GM04503 (cell line): ENCODE measurements around the gene DLG2.

Experiments
- DNase-seq: peaks from one replicate; pipeline ENCODE4 v3.0.0-alpha.2; 2012; ENCODE audit warnings: low read depth

Gene DLG2

DNA sequence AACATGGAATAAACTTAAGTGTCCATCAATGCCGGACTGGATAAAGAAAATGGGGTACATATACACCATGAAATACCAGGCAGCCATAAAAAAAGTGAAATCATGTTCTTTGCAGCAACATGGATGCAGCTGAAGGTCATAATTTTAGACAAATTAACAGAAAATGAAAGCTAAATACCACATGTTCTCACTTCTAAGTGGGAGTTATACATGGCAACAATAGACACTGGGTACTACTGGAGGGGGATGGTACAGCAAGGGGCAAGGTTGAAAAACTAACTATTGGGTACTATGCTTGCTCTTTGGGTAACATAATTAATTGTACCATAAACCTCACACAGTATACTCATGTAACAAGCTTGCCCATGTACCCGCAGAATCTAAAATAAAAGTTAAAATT is 851.6 kb downstream of the DLG2 start:
- no peak for DNase-seq

DNA sequence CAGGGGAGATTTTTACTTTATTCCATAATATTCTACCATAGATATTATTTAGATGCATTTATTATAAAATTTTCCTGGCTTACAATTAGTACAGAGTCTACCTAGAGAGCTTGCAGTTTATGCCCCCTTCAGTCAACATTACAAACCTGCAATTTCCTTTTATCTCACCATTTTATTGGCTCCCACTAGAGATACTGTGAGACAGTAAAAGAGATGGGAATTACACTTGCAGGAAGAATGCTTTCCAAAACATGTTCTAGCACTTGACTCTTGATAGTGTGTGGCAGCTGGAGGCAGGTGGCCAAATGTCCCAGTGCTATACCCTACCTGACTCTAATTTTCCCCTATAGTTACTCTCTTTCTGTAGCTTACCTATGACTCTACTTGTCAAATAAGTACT is 863.2 kb downstream of the DLG2 start:
- no peak for DNase-seq

DNA sequence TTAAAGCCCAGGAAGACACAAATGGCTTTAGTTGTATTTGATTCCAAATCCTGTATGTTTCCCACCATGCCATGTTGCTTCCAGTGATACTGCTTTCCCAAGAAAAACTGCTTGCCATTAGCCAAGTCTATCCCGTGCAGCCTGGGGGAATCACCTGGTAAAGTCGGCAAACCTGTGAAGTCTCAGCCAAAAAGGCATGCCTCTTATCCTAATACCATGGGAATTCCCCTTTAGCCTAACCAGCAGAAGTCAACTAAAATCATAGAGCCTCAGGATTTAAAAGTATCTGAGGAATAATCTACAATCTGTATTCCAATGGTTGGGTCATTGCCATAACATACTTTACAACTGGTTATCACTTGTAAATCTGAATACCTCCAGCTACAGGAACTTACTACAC is 869.4 kb downstream of the DLG2 start:
- no peak for DNase-seq

DNA sequence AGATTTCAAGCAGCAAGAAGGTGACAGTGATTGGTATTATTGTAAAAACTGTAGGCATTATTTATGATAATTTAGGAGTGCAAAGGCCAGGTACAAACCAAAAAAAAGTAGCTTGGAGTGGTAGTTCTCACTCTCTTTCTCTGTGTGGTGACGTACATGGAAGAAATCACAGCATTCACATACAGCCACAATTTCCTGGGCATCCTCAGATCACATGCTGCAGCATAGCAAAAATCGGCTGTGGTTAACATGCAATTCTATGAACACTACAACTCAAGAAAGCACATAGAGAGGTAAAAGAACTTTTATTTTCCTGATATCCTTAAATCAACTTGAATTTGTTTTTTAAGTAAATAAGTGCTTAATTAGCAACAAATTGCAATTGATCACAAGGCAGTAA is 875.8 kb downstream of the DLG2 start:
- no peak for DNase-seq

DNA sequence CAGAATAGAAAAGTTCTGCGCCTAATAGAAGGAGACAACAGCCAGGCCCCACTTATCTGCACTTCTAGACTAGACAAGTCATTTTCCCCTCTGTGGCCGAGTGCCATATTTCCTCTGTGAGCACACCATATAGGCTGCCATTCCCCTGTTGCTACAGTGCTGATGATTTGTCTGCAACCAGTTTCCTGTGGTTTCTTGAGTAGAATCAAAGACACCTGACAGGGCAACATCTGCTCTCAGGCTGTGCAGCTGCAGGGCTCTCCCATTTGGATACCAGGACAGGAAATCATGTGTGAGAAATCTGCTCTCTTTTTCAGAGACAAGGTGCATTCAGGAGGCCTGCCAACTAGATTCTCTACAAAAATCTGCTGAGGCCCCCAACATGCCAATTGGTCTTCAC is 879.3 kb downstream of the DLG2 start:
- no peak for DNase-seq

DNA sequence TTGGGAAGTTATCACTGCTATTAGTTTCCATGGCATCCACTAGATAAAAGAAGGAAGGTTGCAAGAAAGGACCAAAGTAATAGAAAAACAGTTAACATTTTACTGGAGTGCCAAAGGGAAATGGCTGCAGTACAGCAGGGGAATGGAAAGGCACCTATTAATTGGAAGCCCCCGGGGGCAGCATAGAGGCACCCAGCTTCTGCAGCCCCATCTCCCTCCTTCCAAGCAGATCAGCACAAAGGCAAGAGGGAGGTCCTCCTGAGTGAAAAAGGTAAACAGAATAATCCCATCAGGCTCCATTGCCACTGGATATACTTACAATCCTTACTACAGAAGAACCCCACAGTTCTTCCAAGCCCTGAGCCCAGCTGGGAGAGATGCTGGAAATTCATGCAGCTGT is 887.1 kb downstream of the DLG2 start:
- DNase-seq, result no peak

DNA sequence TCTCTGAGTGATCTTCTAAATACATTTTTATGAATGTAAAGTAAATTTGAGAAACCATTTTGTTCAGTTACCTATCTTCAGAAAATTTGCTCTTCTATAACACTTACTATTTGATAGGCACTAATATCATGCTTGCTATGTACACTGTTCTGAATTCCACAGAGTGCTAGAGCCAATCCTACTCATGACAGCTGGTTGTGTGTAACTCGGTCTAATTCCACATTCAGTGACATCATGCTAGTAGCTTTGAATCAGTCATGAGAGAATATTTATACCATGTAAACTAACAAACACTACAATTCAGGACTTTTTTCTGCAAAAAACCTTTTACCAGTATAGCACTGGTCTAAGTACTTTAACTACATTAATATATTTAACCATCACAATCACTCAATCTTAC is 902.9 kb downstream of the DLG2 start:
- DNase-seq, result no peak

DNA sequence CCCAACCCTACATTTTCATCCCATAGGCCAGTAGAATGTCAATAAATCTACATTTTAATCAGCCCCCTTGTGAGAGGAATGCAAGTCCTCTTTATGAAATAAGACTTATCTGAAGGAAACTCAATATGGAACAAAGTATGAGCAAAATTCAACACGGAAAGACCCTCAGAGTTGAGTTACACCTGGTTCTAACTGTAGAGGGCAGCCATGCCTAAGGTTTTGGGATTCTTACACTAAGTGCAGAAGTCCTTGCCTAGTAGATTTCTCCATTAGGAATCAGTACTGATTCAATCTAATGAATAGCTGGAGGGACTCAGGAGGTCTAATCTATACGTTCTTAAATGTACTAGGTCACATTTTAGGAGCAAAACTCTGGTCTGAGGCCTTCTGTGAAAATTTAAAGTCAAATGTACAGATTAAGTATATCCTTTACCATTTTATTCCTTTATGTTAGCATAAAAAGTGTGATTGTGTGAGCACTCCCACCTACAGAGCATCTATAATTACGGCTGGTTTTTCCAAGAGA is 904.5 kb downstream of the DLG2 start:
- no peak for DNase-seq

DNA sequence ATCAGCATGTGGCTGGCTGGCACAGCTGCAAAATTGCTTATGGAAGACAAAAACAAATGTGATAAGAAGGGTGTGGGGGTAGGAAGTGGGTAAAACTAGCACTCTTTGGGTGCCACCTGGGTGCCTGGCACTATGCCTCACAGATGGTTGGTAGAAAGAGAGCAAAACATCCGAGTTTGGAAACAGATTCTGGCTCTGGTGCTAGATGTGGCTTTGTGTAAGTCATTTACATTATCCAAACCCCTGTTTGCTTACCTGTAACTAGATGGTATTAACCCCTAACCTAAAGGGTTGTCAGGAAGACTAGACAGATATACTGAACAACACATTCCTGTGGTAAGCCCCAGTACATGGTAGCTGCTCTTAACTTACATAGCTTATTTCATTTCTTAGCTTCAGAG is 905.6 kb downstream of the DLG2 start:
- no peak for DNase-seq

DNA sequence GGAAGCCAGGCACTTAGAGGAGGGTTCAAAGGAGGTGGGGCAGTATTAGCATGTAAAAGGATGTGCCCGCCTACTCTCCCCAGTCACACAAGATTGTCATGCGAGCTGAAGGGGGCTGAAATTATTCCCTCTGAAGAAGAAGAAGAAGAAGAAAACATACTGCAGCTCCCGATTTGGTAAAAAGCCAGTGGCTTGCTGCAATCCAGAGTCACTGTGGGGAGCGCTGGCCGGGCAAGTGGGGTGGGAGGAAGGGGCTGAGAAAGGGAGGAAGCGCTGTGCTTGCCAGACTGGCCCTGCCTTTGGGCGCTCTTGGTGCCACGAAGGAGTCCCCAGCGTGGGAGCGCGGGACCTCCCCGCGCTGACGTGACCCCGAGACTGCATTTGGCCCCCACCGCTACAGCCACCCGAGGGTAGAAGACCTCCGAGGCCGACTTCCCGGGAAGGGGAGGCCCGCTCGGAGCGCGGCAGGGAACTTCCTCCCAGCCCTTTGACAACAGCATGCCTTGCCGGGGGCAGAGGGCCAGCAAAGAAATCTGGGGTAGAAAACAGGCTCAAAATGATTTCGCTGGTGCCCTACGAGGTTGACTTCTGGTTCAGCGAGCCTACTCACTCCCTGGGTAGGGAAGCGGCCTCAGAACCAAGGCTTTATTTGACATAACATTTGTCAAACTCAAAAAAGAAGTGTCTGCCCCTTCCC is 906.3 kb downstream of the DLG2 start:
- DNase-seq, result no peak

DNA sequence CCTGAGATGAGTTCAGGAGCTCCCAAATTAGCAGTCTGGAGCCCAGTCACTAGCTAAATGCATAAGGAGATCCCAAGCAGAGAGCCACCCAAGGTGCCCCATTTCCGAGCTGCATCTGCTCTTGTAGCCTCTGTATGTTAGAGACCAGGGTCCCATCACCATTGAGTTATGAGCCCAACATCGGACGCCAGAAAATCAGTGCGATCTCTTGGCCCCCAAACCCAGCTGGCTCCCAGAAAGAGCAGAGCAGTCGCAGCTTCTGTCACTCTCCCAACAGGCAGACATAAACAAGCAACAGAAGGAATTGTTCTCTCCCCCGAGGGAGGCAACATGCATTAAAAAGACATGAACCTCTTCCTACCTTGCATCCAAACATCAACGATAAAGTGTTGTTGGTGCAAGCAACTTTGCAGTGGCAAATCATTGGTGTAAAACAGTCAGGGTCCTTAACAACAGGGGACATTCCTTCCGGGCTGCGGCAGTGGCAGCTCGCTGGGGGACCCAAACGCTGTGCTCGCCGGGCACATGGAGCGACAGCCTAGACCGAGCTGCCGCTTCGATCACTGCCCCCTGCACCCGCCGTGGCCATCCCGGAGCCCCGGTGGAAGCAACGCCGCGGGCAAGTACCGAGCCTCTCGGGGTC is 907.1 kb downstream of the DLG2 start:
- no peak for DNase-seq

DNA sequence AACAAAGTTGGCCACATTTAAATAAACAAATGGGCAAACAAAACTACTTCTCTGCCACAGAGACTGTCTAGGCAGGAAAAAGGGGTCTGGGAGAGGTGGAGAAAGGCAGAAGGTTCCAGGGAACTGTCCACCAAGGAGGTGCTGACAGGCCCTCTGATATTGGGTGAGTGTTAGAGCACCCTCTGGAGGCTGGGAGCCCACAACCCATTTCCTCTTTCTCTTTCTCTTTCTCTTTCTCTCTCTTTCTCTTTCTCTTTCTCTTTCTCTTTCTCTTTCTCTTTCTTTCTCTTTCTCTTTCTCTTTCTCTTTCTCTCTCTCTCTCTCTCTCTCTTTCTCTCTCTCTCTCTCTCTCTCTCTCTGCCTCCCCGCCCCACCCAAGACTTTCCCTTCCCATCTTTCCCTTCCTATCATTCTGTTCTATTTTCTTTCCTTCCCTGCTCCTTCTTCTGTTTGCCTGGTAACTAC is 912.8 kb downstream of the DLG2 start:
- no peak for DNase-seq

DNA sequence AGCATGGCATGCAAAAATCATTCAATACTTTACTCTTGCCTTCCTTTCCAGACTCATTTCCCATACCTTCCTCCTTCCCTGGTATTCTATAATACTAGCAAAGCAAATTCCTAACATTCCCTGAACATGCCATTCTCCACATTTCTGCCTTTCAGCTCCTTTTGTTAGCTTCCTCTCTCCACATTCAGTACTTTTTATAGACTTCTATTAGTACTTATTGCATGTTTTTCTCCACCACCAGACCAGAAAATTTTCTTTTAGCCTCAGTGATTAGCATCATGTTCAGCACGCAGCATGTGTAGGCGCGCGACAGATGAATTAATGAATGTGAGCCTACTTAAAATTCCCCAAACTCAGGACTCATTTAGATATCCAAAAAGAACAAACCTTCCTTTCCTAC is 935.3 kb downstream of the DLG2 start:
- no peak for DNase-seq

DNA sequence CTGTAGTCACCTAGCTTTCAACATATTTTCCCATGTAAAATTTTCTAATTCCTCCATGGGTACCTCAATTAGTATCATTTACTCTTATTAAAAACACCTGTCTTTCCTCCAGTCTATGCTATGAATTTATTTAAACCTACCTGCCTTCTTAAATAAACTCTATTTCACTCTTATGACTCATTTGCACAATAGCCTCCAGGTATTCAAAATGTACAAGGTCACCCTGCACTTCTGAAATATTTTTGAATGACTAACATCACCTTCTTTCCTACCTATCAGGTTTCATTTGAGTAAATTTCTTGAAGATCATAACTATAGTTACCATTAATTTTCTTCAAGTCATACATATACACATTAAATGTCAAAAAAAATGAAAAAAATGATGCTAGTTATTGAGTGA is 939.7 kb downstream of the DLG2 start:
- DNase-seq, result no peak

DNA sequence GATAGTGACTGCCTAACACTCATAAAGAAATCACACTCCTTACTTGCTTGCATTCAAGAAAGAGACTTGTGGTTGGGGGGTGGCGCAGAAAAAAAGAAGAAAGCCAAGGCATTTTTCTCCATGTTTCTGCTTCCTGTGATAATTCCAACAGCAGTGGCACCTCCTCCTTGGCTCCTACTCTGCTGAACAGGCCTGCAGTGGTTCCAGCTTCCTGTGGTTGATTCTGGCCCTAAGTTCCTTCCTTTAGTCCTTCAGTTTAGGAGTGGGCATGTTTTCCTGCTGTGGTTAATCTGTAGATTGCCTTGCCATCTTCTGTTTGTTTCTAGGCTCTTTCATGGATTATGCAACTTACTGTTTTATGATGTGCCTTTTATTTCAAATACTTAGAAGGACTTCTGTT is 940.4 kb downstream of the DLG2 start:
- DNase-seq, result no peak

DNA sequence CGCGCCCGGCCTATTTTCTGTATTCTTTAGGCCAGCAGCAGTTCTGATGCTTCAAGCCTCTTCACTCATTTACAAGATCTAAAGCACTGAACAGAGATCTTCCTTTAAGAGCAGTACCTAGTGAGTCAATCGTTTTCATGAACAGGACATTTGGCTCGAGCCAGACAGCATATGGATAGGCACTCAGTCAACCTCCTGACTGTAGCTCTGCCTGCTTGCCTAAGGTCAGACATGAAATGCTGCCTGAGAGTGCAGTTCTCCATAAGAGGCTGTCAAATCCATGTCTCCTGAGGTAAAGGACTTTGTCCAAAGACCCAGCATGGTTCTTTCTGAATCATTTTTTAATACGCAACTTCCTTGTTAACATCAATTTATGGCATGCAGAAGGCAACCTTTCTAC is 941.2 kb downstream of the DLG2 start:
- no peak for DNase-seq

DNA sequence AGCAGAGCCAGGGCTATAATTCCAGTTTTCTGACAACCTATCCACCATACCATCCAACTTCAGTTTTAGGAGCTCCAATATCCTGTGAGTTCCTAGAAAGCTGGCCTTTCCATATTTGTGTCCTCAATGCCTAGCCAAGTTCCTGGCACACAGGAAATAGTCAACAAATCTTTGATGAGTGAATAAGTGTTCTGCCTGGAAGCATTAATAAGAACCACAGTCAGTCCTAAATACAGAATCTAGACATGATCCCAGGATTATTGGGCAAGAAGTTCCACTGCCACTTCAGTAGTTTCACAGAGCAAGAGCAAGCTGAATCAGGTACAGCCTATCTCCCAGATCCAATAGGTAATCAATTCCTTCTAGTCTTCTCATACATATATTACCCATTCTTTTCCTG is 942.0 kb downstream of the DLG2 start:
- DNase-seq, result no peak

DNA sequence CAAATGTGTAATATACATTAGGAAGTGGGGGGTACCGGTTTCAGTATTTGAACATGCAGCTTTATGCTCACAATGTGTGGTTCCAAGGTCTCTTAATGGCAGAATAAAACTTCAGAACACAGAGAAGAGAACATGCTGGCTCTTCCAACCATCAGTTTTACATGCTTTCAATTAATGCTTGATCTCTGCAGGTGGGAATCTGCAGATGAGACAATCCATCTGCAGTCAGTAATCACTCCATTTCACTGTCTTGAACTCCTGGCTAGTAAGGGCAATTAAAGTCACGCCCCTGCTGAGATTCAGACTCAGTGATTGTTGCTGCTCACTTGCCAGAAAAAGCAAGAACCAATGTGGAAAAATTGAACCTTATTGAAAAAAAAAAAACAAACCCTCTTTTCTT is 945.7 kb downstream of the DLG2 start:
- DNase-seq, result no peak

DNA sequence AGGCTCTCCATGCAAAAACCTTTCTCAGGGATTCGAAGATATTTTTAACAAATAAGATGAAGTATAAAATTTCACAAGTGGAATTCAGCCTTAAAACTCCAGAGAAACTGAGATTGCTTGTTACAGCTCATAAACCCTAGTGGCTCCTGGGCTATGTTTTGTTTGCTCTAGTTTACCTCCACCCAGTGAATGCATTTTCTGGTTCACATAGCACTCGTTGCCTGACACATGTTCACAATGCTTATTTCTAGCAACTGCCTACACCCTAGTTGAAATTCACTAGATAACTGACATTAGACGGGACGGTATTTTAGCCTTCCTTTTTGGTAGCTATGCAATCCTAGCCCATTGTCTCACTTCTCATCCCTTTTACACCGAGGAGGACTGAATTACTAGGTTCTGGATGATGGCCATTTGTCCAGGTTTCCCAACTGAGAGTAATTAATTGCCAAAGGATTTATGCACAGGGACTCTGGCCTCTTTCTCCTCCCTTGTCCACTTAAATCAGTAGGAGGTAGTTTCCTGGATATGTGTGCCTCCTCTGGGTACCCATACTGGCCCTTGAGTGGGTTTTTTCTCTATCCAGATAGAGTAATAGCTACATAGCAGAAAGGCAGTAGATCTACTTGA is 951.6 kb downstream of the DLG2 start:
- DNase-seq, result no peak

DNA sequence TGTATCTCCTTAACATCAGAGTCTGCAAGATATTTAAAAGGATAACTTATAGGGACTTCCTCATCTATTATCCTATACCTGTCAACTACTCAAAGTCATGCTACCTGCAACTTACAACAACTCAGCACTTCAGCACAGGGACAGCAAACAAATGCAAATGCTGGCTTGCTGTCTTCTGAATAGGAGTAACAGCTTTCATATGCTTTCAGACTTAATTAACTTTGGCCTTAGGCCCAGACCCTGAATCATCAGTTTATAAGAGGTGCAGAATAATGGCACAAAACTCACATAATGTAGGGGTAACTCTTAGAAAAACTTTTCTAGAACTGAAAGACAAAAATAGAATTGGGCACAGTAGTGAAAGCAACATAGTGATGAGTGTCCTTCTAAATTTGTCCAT is 953.4 kb downstream of the DLG2 start:
- DNase-seq, result no peak

DNA sequence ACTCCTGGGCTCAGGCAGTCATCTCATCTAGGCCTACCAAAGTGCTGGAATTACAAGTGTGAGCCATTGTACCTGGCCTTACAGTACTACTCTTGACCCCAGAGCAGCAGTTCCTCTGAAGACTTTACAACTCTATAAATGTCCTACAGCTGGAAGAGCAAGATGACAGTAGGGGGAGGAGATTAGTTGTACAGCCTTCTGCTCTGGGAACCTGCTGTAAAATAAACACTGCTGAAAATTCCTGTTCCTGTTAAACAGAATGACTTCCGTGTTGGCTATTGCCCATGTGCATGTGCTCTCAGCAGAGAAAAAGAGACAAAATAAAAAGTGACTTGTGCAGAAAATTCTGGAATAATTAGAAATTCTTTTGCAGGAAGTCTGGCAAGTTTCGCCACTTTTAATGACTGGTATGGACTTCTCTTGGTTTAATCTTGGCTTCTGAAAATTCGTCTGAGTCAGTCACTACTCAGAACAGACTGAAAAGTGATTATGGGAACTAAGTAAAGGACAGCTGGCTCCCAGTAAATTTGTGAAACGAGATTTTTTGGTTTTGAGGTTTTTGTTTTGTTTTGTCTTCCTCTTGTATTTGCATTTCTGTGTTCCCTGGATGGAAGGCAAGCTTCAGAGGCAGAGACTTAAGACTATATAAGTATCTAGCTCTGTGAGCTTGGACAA is 955.7 kb downstream of the DLG2 start:
- DNase-seq, result no peak

DNA sequence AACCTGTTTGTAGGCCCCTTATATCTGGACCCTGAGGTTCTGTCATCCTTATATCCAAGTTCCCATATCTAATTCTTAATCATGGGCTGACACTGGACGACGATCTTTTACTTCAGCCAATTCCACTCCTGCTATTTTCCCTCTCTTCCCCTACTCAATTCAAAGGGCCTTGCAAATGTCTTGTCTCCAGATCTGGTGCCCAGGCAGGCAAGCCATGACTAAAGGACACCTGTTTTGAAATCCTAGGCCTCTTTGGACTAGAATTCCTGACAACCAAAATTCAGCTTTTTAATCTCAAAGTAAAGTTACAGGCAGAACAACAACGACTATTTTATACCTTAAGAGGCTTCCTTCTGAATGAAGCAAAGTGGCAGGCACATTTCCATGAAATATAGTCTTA is 963.4 kb downstream of the DLG2 start:
- no peak for DNase-seq
